Gastrocnemius medialis (tissue), 4 donors: Measurements from ENCODE around the gene CLN6. TPM values are rescaled to one million over a fixed set of nuclear protein-coding genes. Genes with fewer than 3 reads are reported as not detected.

ENCODE experiments used
- ATAC-seq, 2 donors: fragments of 150-250 bp; one replicate each; pipeline ENCODE4 v1.9.1; 2016
- DNase-seq, 2 donors: peaks; one replicate each; pipeline ENCODE4 v3.0.0-alpha.2; 2019
- H3K27ac ChIP-seq, 4 donors: fragments of 200-600 bp; sonication (generic); 1 replicate in 1 of 4; 2 replicates in 3 of 4; pipeline ENCODE4 v1.5.1; 2016 to 2018; ENCODE audit warnings: mild to moderate bottlenecking in 2 of 4, moderate library complexity in 1 of 4
- H3K27me3 ChIP-seq, 3 donors: fragments of 200-600 bp; sonication (generic) in 2 of 3; 1 replicate in 1 of 3; 2 replicates in 2 of 3; pipeline versions ENCODE4 v1.5.1 to v1.6.0; 2016 to 2019; ENCODE audit warnings: mild to moderate bottlenecking in 1 of 3, moderate library complexity in 1 of 3
- H3K36me3 ChIP-seq, 2 donors: fragments of 200-600 bp; sonication (generic) in 1 of 2; one replicate each; pipeline ENCODE4 v1.5.1; 2017 to 2018
- H3K4me1 ChIP-seq, 2 donors: fragments of 200-600 bp; sonication (generic) in 1 of 2; one replicate each; pipeline ENCODE4 v1.5.1; 2016 to 2017; ENCODE audit warnings: mild to moderate bottlenecking in 2 of 2
- H3K4me3 ChIP-seq, 4 donors: fragments of 200-600 bp; sonication (generic) in 3 of 4; 1 replicate in 1 of 4; 2 replicates in 3 of 4; pipeline ENCODE4 v1.5.1; 2016 to 2019; ENCODE audit warnings: mild to moderate bottlenecking in 2 of 4
- H3K9me3 ChIP-seq, 3 donors: fragments of 200-600 bp; sonication (generic) in 2 of 3; 1 replicate in 1 of 3; 2 replicates in 2 of 3; pipeline ENCODE4 v1.5.1; 2016 to 2019
- POLR2A ChIP-seq, 2 donors: fragments of 450-650 bp; IDR thresholded peaks; one replicate each; pipeline ENCODE4 v1.6.1; 2017; ENCODE audit warnings: antibody characterized with exemption in 2 of 2, mild to moderate bottlenecking in 2 of 2, moderate library complexity in 2 of 2
- in situ Hi-C, 4 donors: fragments of 200-750 bp; cut with MboI; loops; one replicate each; pipeline versions ENCODE4 v1.15.0 to v1.8.0; 2017; ENCODE audit warnings: low sequenced_read_pairs in 4 of 4
- intact Hi-C: fragments of 100-400 bp; cut with DNase I; formaldehyde crosslinking; loops from one replicate; pipeline ENCODE4 v1.15.1; 2023; ENCODE audit warnings: low total_unique reads
- total RNA-seq, 4 donors: library from RNA; depleted of rRNA; stranded (reverse); fragments of >200 nt; gene quantifications; one replicate each; pipeline versions ENCODE4 v1.1.0 to v1.2.3, GENCODE V29; 2016
- TF ChIP-seq, protein P1 (sequence below), 5 experiments: fragments of 450-650 bp in 3 of 5; fragments of 200-600 bp in 2 of 5; sonication (generic) in 2 of 5; IDR thresholded peaks in 4 of 5; conservative IDR thresholded peaks in 1 of 5; 1 replicate in 4 of 5; 2 replicates in 1 of 5; pipeline ENCODE4 v1.5.1; 2016 to 2019; ENCODE audit warnings: antibody characterized with exemption in 5 of 5, mild to moderate bottlenecking in 3 of 5, moderate library complexity in 3 of 5

Gene CLN6
- total RNA-seq, 4 donors from 2014 or later = 17.1 to 18.9 (median 18.5) TPM

DNA sequence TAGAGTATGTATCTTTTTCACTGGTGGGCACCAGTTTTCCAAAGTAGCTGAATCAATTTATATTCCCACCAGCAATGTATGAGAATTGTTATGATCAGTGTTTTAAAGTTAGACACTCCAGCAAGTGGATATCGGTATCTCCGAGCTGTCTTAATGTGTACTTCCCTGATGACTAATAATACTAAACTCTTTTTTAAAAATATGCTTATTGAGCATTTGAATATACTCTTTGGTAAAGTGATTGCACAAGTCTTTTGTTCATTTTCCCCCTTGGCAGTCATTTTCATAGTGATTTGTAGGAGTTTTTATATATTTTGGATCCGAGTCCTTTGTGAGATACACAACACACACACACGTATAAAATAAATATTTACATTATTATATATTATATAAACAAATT, 35.6 kb upstream of the CLN6 start:
- Histone ChIP-seq H3K27me3 (no peaks in the 10 kb centered on the region), H3K36me3 (no peaks in the 10 kb centered on the region), H3K4me3 (no peak overlapping the region), H3K27ac (no peak overlapping the region), H3K9me3 (no peaks in the 10 kb centered on the region), H3K4me1 (no peaks in the 10 kb centered on the region)
- ATAC-seq = no peak
- TF ChIP-seq POLR2A (IDR thresholded peaks at IDR 0.05) = no peak
- TF ChIP-seq, protein P1, sequence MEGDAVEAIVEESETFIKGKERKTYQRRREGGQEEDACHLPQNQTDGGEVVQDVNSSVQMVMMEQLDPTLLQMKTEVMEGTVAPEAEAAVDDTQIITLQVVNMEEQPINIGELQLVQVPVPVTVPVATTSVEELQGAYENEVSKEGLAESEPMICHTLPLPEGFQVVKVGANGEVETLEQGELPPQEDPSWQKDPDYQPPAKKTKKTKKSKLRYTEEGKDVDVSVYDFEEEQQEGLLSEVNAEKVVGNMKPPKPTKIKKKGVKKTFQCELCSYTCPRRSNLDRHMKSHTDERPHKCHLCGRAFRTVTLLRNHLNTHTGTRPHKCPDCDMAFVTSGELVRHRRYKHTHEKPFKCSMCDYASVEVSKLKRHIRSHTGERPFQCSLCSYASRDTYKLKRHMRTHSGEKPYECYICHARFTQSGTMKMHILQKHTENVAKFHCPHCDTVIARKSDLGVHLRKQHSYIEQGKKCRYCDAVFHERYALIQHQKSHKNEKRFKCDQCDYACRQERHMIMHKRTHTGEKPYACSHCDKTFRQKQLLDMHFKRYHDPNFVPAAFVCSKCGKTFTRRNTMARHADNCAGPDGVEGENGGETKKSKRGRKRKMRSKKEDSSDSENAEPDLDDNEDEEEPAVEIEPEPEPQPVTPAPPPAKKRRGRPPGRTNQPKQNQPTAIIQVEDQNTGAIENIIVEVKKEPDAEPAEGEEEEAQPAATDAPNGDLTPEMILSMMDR (IDR thresholded peaks at IDR 0.05 in 4 of 5, conservative IDR thresholded peaks at IDR 0.05 in 1 of 5) = no peak
- intact Hi-C loops = no loop called here
- in situ Hi-C loops = no loop called here
- no peak for DNase-seq

DNA sequence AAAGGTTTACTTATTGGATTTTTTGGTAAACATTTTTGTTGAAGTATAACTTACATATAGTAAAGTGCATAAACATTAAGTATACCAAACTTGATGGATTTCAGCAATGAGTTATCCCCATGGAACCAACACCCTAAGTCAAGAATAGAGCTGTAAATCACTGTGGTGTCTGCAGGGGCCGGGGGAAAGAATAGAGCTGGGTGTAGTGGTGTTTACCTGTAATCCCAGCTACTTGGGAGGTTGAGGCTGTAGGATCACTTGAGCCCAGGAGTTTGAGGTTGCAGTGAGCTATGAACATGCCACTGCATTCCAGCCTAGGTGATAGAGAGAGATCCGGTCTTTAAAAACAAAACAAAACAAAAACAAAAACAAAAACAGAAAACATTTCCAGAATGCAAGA, 34.8 kb upstream of the CLN6 start:
- no peak for ATAC-seq
- H3K36me3 ChIP-seq = no peaks in the 10 kb centered on the region
- peaks cover 5 to 6% of the 10 kb centered on the region in 2 donors for H3K4me1 ChIP-seq
- H3K27ac ChIP-seq = no peak overlapping the region
- in situ Hi-C loops (no loop called here), intact Hi-C loops (no loop called here)
- H3K4me3 ChIP-seq = no peak overlapping the region
- no peak for TF ChIP-seq POLR2A (IDR thresholded peaks at IDR 0.05)
- TF ChIP-seq, protein P1 (IDR thresholded peaks at IDR 0.05 in 4 of 5, conservative IDR thresholded peaks at IDR 0.05 in 1 of 5) = no peak
- no peak for DNase-seq
- H3K27me3 ChIP-seq = no peaks in the 10 kb centered on the region
- no peaks in the 10 kb centered on the region for H3K9me3 ChIP-seq

DNA sequence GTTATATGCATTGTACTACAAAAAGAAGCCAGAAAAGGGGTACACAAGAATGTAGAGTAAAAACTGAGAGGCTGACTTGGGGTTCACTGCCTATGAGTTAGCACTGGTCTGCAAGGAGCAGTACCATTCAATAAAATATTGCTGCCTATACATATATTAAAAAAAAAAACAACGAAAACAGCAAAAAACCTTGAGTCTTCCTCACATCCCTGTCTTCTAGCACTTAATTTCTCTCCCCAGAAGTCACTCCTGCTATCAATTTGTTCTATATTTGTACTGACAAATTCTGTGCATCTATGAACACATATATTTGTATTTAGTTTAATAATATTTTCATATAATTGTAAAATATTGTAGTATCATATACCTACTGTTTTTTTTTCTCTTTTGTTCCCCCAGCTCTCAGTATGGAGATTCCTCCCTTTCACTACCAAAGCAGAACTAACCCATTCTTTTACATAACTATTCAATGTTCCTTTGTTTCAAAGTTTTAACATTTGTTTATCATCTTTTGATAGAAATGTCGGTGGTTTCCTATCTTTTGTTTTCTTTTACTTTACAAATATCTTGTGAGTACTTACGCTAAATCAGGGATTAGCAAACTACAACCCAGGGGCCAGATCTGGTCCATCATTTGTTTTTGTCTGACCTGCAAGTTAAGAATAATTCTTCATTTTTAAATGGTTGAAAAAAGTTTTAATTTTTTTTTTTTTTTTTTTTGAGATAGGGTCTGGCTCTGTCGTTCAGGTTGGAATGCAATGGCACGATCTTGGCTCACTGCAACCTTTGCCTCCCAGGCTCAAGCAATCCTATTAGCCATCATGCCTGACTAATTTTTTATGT, 33.2 kb upstream of the CLN6 start:
- DNase-seq = no peak
- Histone ChIP-seq H3K4me3 (no peak overlapping the region), H3K4me1 (peaks cover 13 to 15% of the 10 kb centered on the region in 2 donors), H3K9me3 (no peaks in the 10 kb centered on the region), H3K36me3 (no peaks in the 10 kb centered on the region), H3K27ac (no peak overlapping the region), H3K27me3 (no peaks in the 10 kb centered on the region)
- intact Hi-C loops (no loop called here), in situ Hi-C loops (no loop called here)
- no peak for ATAC-seq
- TF ChIP-seq, protein P1 (IDR thresholded peaks at IDR 0.05 in 4 of 5, conservative IDR thresholded peaks at IDR 0.05 in 1 of 5) = no peak
- TF ChIP-seq POLR2A (IDR thresholded peaks at IDR 0.05) = no peak

DNA sequence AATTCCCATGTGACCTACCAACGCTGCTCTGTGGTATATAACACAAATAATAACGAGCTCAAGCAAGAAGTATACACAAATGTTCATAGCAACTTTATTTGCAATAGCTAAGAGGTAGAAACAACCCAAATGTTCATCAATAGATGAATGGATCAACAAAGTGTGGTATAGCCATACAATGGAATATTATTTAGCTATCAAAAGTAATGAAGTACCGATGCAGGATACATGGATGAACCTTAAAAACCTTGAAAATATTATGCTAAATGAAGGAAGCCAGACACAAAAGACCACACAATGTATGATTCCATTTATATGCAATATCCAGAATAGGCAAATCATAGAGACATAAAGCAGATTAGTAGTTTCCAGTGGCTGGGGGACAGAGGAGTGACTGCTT, 32.5 kb upstream of the CLN6 start:
- Histone ChIP-seq H3K27me3 (no peaks in the 10 kb centered on the region), H3K27ac (no peak overlapping the region), H3K36me3 (no peaks in the 10 kb centered on the region), H3K4me1 (peaks cover 18 to 19% of the 10 kb centered on the region in 2 donors), H3K9me3 (no peaks in the 10 kb centered on the region), H3K4me3 (no peak overlapping the region)
- intact Hi-C loops (no loop called here), in situ Hi-C loops (no loop called here)
- DNase-seq (no peak), ATAC-seq (no peak)
- TF ChIP-seq, protein P1 (IDR thresholded peaks at IDR 0.05 in 4 of 5, conservative IDR thresholded peaks at IDR 0.05 in 1 of 5) = no peak
- TF ChIP-seq POLR2A (IDR thresholded peaks at IDR 0.05) = no peak
